HepG2 (cell line): ENCODE measurements around the gene HOXA7.

Source experiments
- ARHGAP35 ChIP-seq: sonication (generic); formaldehyde crosslinking; IDR thresholded peaks from 2 replicates; pipeline ENCODE4 v1.9.0; 2022; ENCODE audit warnings: mild to moderate bottlenecking, inconsistent platforms, moderate library complexity, missing genetic modification reagents, borderline replicate concordance
- CREM ChIP-seq, 2 experiments: sonication (generic) in 1 of 2; formaldehyde crosslinking in 1 of 2; IDR thresholded peaks; 2 replicates each; pipeline versions ENCODE4 v1.4.0 to v1.6.1; 2016 to 2020; ENCODE audit warnings: antibody characterized with exemption in 1 of 2, mild to moderate bottlenecking in 1 of 2, missing genetic modification reagents in 1 of 2
- EP300 ChIP-seq, 3 experiments: sonication (generic) in 1 of 3; formaldehyde crosslinking in 1 of 3; IDR thresholded peaks; 2 replicates each; pipeline versions ENCODE4 v1.5.1 to v1.6.1; 2011 to 2020; ENCODE audit warnings: low read depth in 2 of 3, low read length in 2 of 3, borderline replicate concordance in 1 of 3, improper control_type of control experiment in 1 of 3, mild to moderate bottlenecking in 1 of 3, missing genetic modification reagents in 1 of 3, moderate library complexity in 1 of 3
- MAFK ChIP-seq, 2 experiments: IDR thresholded peaks in 1 of 2; conservative IDR thresholded peaks in 1 of 2; 2 replicates each; pipeline ENCODE4 v1.6.1; 2011; ENCODE audit warnings: improper control_type of control experiment in 2 of 2, low read length in 2 of 2
- PAX8 ChIP-seq: sonication (generic); formaldehyde crosslinking; IDR thresholded peaks from 2 replicates; pipeline ENCODE4 v1.8.0; 2022; ENCODE audit warnings: mild to moderate bottlenecking, missing genetic modification reagents, borderline replicate concordance
- POLR2A ChIP-seq, 2 experiments: IDR thresholded peaks; 2 replicates each; pipeline ENCODE4 v1.6.1; 2011; ENCODE audit warnings: low read depth in 2 of 2, low read length in 2 of 2, mild to moderate bottlenecking in 1 of 2, moderate library complexity in 1 of 2; ENCODE audit not compliant: insufficient read depth in 1 of 2
- POLR2AphosphoS5 ChIP-seq: IDR thresholded peaks from 2 replicates; pipeline ENCODE4 v1.6.1; 2012; ENCODE audit warnings: low read depth, low read length
- RAD21 ChIP-seq: fragments of 450-650 bp; formaldehyde crosslinking; IDR thresholded peaks from 2 replicates; pipeline ENCODE4 v1.5.0; 2020; ENCODE audit warnings: mild to moderate bottlenecking
- SP1 ChIP-seq, 2 experiments: fragments of 450-650 bp in 1 of 2; sonication (generic) in 1 of 2; formaldehyde crosslinking in 1 of 2; IDR thresholded peaks; 2 replicates each; pipeline versions ENCODE4 v1.4.0 to v1.6.1; 2016 to 2020; ENCODE audit warnings: missing genetic modification reagents in 1 of 2
- TCF7 ChIP-seq: sonication (generic); IDR thresholded peaks from 2 replicates; pipeline ENCODE4 v1.6.1; 2016; ENCODE audit warnings: antibody characterized with exemption, low read depth
- TSC22D2 ChIP-seq: sonication (generic); formaldehyde crosslinking; IDR thresholded peaks from 2 replicates; pipeline ENCODE4 v1.5.1; 2020; ENCODE audit warnings: missing genetic modification reagents, mild to moderate bottlenecking, borderline replicate concordance
- ZNF143 ChIP-seq: sonication (generic); formaldehyde crosslinking; IDR thresholded peaks from 2 replicates; pipeline ENCODE4 v1.4.0; 2020; ENCODE audit warnings: missing genetic modification reagents
- ZNF274 ChIP-seq: sonication (generic); formaldehyde crosslinking; IDR thresholded peaks from 2 replicates; pipeline ENCODE4 v1.5.1; 2020; ENCODE audit warnings: mild to moderate bottlenecking, missing genetic modification reagents
- TF ChIP-seq, protein P1 (sequence below): sonication (generic); formaldehyde crosslinking; IDR thresholded peaks from 2 replicates; pipeline ENCODE4 v1.4.0; 2020; ENCODE audit warnings: mild to moderate bottlenecking, low read depth, missing genetic modification reagents

DNA sequence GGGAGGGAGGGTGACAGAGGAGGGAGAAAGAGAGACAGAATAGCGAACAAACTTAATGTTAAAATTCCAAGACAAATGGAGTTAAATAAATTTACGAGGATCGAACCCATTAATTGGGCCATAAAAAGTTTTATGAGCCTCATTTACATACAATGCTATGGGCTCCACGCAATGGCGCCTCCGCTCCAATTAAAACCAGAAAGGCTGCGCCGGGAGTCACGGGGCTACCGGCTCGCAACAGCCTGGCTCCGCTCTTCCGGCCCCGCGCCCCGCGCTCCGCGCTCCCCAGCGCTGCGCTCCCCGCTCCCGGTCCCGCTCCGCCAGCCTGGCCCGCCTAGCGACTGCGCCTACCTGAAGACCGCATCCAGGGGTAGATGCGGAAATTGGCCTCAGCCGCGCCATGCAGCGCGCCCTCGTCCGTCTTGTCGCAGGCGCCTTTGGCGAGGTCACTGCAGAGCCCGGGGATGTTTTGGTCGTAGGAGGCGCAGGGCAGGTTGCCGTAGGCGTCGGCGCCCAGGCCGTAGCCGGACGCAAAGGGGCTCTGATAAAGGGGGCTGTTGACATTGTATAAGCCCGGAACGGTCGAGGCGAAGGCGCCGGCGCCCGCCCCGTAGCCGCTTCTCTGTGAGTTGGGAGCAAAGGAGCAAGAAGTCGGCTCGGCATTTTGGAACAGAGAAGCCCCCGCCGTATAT lies 513 bp downstream of the HOXA7 start:
- no peak for TF ChIP-seq PAX8
- TF ChIP-seq POLR2AphosphoS5, result no peak
- no peak for TF ChIP-seq ZNF143 (CRISPR knock-in tag)
- TF ChIP-seq TSC22D2 (CRISPR knock-in tag), result no peak
- TF ChIP-seq, protein P1, sequence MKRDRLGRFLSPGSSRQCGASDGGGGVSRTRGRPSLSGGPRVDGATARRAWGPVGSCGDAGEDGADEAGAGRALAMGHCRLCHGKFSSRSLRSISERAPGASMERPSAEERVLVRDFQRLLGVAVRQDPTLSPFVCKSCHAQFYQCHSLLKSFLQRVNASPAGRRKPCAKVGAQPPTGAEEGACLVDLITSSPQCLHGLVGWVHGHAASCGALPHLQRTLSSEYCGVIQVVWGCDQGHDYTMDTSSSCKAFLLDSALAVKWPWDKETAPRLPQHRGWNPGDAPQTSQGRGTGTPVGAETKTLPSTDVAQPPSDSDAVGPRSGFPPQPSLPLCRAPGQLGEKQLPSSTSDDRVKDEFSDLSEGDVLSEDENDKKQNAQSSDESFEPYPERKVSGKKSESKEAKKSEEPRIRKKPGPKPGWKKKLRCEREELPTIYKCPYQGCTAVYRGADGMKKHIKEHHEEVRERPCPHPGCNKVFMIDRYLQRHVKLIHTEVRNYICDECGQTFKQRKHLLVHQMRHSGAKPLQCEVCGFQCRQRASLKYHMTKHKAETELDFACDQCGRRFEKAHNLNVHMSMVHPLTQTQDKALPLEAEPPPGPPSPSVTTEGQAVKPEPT, result no peak
- TF ChIP-seq ZNF274 (CRISPR knock-in tag), result no peak
- TF ChIP-seq SP1 (IDR thresholded peaks at IDR 0.05), result no peak
- TF ChIP-seq SP1 (CRISPR knock-in tag; IDR thresholded peaks at IDR 0.05), result no peak
- TF ChIP-seq CREM (IDR thresholded peaks at IDR 0.05), result no peak
- TF ChIP-seq CREM (CRISPR knock-in tag; IDR thresholded peaks at IDR 0.05), result no peak
- no peak for TF ChIP-seq EP300 (IDR thresholded peaks at IDR 0.05; ENCODE audit: low read depth in 2 of 2, low read length in 2 of 2)
- no peak for TF ChIP-seq EP300 (CRISPR knock-in tag; IDR thresholded peaks at IDR 0.05; ENCODE audit: borderline replicate concordance)
- TF ChIP-seq MAFK (conservative IDR thresholded peaks at IDR 0.05 in 1 of 2, IDR thresholded peaks at IDR 0.05 in 1 of 2; ENCODE audit: low read length in 2 of 2), result no peak
- no peak for TF ChIP-seq ARHGAP35
- TF ChIP-seq POLR2A (IDR thresholded peaks at IDR 0.05; ENCODE audit: insufficient read depth in 1 of 2, low read depth in 2 of 2, low read length in 2 of 2), result no peak
- no peak for TF ChIP-seq RAD21 (CRISPR knock-in tag)
- no peak for TF ChIP-seq TCF7
